K562 (cell line): Measurements from ENCODE around the gene API5. TPM values are rescaled to one million over a fixed set of nuclear protein-coding genes. Genes with fewer than 3 reads are reported as not detected.

Source experiments
- BRF1 ChIP-seq: IDR thresholded peaks from 3 replicates; pipeline ENCODE4 v1.6.1; 2011; ENCODE audit warnings: borderline replicate concordance, mild to moderate bottlenecking; ENCODE audit not compliant: insufficient read length; ENCODE audit errors: extremely low read depth
- CCAR2 ChIP-seq: fragments of 200-400 bp; formaldehyde crosslinking; IDR thresholded peaks from 2 replicates; pipeline ENCODE4 v1.6.1; 2017; ENCODE audit warnings: mild to moderate bottlenecking, low read depth, low read length
- EHMT2 ChIP-seq: fragments of 450-650 bp; IDR thresholded peaks from 2 replicates; pipeline ENCODE4 v1.6.1; 2018; ENCODE audit warnings: antibody characterized with exemption
- FOXM1 ChIP-seq, 2 experiments: fragments of 450-650 bp in 1 of 2; sonication (generic) in 1 of 2; formaldehyde crosslinking in 1 of 2; IDR thresholded peaks; 2 replicates each; pipeline versions ENCODE4 v1.6.1 to v1.9.0; 2017 to 2022; ENCODE audit warnings: low read depth in 2 of 2, mild to moderate bottlenecking in 2 of 2, missing genetic modification reagents in 1 of 2, moderate library complexity in 1 of 2
- GTF2E2 ChIP-seq: fragments of 200-800 bp; sonication (Bioruptor generic); IDR thresholded peaks from 2 replicates; pipeline ENCODE4 v1.6.1; 2016; ENCODE audit warnings: missing genetic modification characterization, missing compliant biosample characterization
- HDAC6 ChIP-seq: IDR thresholded peaks from 2 replicates; pipeline ENCODE4 v1.6.1; 2012; ENCODE audit warnings: low read depth, mild to moderate bottlenecking, control low read depth, inconsistent platforms, low read length, moderate library complexity
- HEY1 ChIP-seq: fragments of 250-450 bp; sonication (Bioruptor Pico); IDR thresholded peaks from 2 replicates; pipeline ENCODE4 v1.5.0; 2020; ENCODE audit warnings: mild to moderate bottlenecking, moderate library complexity, borderline replicate concordance
- MEF2A ChIP-seq: IDR thresholded peaks from 2 replicates; pipeline ENCODE4 v1.6.1; 2011; ENCODE audit warnings: low read depth, mild to moderate bottlenecking, low read length, moderate library complexity; ENCODE audit not compliant: control insufficient read depth
- RAD21 ChIP-seq, 2 experiments: fragments of 250-450 bp in 1 of 2; fragments of 450-650 bp in 1 of 2; sonication (Bioruptor Pico) in 1 of 2; formaldehyde crosslinking in 1 of 2; IDR thresholded peaks in 1 of 2; conservative IDR thresholded peaks in 1 of 2; 2 replicates each; pipeline versions ENCODE4 v1.4.0 to v1.8.0; 2020 to 2022; ENCODE audit warnings: mild to moderate bottlenecking in 2 of 2, moderate library complexity in 1 of 2
- RBM34 ChIP-seq: fragments of 200-400 bp; formaldehyde crosslinking; IDR thresholded peaks from 2 replicates; pipeline ENCODE4 v1.6.1; 2018; ENCODE audit warnings: low read length, borderline replicate concordance; ENCODE audit not compliant: insufficient read depth
- SNRNP70 ChIP-seq: fragments of 200-400 bp; formaldehyde crosslinking; optimal IDR thresholded peaks from 2 replicates; pipeline ENCODE3; 2017; ENCODE audit warnings: low read depth, low read length
- SRSF7 ChIP-seq: fragments of 200-400 bp; formaldehyde crosslinking; optimal IDR thresholded peaks from 2 replicates; pipeline ENCODE3; 2017; ENCODE audit warnings: mild to moderate bottlenecking, low read depth, low read length
- TCF3 ChIP-seq: sonication (generic); formaldehyde crosslinking; IDR thresholded peaks from 2 replicates; pipeline ENCODE4 v1.4.0; 2020; ENCODE audit warnings: mild to moderate bottlenecking, missing genetic modification reagents
- TEAD4 ChIP-seq, 2 experiments: sonication (generic) in 1 of 2; formaldehyde crosslinking in 1 of 2; IDR thresholded peaks; 2 replicates each; pipeline versions ENCODE4 v1.6.1 to v1.8.0; 2012 to 2022; ENCODE audit warnings: borderline replicate concordance in 1 of 2, inconsistent platforms in 1 of 2, low read length in 1 of 2, mild to moderate bottlenecking in 1 of 2, missing genetic modification reagents in 1 of 2
- YY1 ChIP-seq, 3 experiments: IDR thresholded peaks; 2 replicates each; pipeline ENCODE4 v1.6.1; 2011; ENCODE audit warnings: low read length in 2 of 3, mild to moderate bottlenecking in 2 of 3, moderate library complexity in 2 of 3, borderline replicate concordance in 1 of 3, control low read depth in 1 of 3, low read depth in 1 of 3; ENCODE audit not compliant: insufficient read depth in 3 of 3, insufficient replicate concordance in 2 of 3, control insufficient read depth in 1 of 3, insufficient read length in 1 of 3; ENCODE audit errors: extremely low read depth in 1 of 3
- ZEB2 ChIP-seq: fragments of 450-650 bp; IDR thresholded peaks from 2 replicates; pipeline ENCODE4 v1.6.1; 2016
- ZNF668 ChIP-seq: fragments of 250-450 bp; sonication (Bioruptor Pico); IDR thresholded peaks from 2 replicates; pipeline ENCODE4 v1.8.0; 2022; ENCODE audit warnings: mild to moderate bottlenecking, inconsistent platforms
- polyA plus RNA-seq, 8 experiments: library from polyadenylated mRNA; depleted of rRNA in 4 of 8; stranded (reverse) in 5 of 8; unstranded in 3 of 8; fragments of >200 nt; fragmentation: Nextera tagmentation in 2 of 8; fragmentation: Illumina TruSeq in 1 of 8; extraction: Ambion mirVana in 2 of 8; extraction: Trizol in 1 of 8; gene quantifications; 2 replicates each; pipeline versions ENCODE4 v1.2.1 to v1.2.3, GENCODE V29; 2011 to 2014; ENCODE audit warnings: inconsistent platforms in 1 of 8, missing spikeins in 1 of 8
- total RNA-seq, 7 experiments: library from RNA; depleted of rRNA in 6 of 7; stranded (reverse); fragments of >200 nt in 6 of 7; fragmentation: Illumina TruSeq in 2 of 7; extraction: Trizol in 2 of 7; gene quantifications; 2 replicates each; pipeline versions ENCODE4 v1.2.1 to v1.2.3, GENCODE V29; 2011 to 2021; ENCODE audit warnings: low replicate concordance in 1 of 7
- TF ChIP-seq, protein P1 (sequence below): fragments of 450-650 bp; IDR thresholded peaks from 2 replicates; pipeline ENCODE4 v1.6.1; 2016; ENCODE audit warnings: antibody characterized with exemption
- TF ChIP-seq, protein P2 (sequence below): fragments of 450-650 bp; formaldehyde crosslinking; IDR thresholded peaks from 2 replicates; pipeline ENCODE4 v1.4.0; 2022; ENCODE audit warnings: missing genetic modification characterization
- TF ChIP-seq, protein P3 (sequence below): fragments of 450-650 bp; IDR thresholded peaks from 2 replicates; pipeline ENCODE4 v1.6.1; 2017; ENCODE audit warnings: antibody characterized with exemption
- TF ChIP-seq, protein P4 (sequence below), 2 experiments: fragments of 450-650 bp; IDR thresholded peaks; 2 replicates each; pipeline ENCODE4 v1.6.1; 2016

Gene API5
- total and polyA plus RNA-seq, 9 of the 15 experiments (the other 6 are each of a cell fraction or from before 2014, with no cell fraction given) = 59.8 to 146 (median 123) TPM

DNA sequence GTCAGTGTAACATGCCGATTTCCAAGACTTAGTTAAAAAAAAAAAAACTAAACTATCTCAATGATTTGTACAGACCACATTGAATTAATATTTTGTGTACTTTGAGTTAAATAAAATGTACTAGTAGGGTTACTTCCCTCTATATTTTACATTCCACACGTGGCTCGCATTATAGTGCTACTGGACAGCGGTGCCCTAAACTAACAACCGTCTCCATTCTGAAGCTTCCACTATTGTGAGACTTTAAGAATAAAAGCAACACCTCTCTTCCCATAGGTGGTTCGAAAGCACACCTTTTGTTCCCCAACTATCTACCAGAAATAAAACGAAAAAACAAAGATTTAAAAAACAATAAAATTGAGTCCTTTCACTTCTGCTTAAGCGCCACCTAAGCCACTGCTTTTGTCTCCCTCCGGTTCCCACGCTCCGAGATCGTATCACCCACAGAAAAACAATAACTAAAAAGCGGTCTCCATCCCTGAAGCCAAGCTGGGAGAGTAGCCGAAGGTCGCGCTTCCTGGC is 46.5 kb downstream of the API5 start (continued):
- TF ChIP-seq HEY1 (CRISPR knock-in tag) (no peak), YY1 (IDR thresholded peaks at IDR 0.05; ENCODE audit: borderline replicate concordance in 1 of 3, control insufficient read depth in 1 of 3, extremely low read depth in 1 of 3, insufficient read depth in 3 of 3, insufficient read length in 1 of 3, insufficient replicate concordance in 2 of 3, low read depth in 1 of 3, low read length in 2 of 3) (no peak), GTF2E2 (tag) (peak; percentile 14; the same call in 1 of the 2 replicates), ZNF668 (CRISPR knock-in tag) (no peak), RBM34 (no peak), SRSF7 (no peak), CCAR2 (no peak), BRF1 (no peak), HDAC6 (no peak), TCF3 (no peak), RAD21 (CRISPR knock-in tag; conservative IDR thresholded peaks at IDR 0.05 in 1 of 2, IDR thresholded peaks at IDR 0.05 in 1 of 2) (no peak), TEAD4 (IDR thresholded peaks at IDR 0.05; ENCODE audit: low read length) (0 out of 2 replicates have a peak, but pooled peaks have one; percentile 17), TEAD4 (CRISPR knock-in tag; IDR thresholded peaks at IDR 0.05; ENCODE audit: borderline replicate concordance) (no peak), FOXM1 (IDR thresholded peaks at IDR 0.05; ENCODE audit: low read depth) (no peak), FOXM1 (CRISPR knock-in tag; IDR thresholded peaks at IDR 0.05; ENCODE audit: low read depth) (no peak), MEF2A (no peak), SNRNP70 (no peak), ZEB2 (no peak), EHMT2 (no peak)
- TF ChIP-seq, protein P1, sequence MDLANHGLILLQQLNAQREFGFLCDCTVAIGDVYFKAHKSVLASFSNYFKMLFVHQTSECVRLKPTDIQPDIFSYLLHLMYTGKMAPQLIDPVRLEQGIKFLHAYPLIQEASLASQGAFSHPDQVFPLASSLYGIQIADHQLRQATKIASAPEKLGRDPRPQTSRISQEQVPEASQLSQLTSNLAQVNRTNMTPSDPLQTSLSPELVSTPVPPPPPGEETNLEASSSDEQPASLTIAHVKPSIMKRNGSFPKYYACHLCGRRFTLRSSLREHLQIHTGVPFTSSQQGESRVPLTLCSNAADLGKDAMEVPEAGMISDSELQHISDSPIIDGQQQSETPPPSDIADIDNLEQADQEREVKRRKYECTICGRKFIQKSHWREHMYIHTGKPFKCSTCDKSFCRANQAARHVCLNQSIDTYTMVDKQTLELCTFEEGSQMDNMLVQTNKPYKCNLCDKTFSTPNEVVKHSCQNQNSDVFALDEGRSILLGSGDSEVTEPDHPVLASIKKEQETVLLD = no peak
- TF ChIP-seq, protein P2, sequence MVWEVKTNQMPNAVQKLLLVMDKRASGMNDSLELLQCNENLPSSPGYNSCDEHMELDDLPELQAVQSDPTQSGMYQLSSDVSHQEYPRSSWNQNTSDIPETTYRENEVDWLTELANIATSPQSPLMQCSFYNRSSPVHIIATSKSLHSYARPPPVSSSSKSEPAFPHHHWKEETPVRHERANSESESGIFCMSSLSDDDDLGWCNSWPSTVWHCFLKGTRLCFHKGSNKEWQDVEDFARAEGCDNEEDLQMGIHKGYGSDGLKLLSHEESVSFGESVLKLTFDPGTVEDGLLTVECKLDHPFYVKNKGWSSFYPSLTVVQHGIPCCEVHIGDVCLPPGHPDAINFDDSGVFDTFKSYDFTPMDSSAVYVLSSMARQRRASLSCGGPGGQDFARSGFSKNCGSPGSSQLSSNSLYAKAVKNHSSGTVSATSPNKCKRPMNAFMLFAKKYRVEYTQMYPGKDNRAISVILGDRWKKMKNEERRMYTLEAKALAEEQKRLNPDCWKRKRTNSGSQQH (CRISPR knock-in tag) = no peak
- TF ChIP-seq, protein P3, sequence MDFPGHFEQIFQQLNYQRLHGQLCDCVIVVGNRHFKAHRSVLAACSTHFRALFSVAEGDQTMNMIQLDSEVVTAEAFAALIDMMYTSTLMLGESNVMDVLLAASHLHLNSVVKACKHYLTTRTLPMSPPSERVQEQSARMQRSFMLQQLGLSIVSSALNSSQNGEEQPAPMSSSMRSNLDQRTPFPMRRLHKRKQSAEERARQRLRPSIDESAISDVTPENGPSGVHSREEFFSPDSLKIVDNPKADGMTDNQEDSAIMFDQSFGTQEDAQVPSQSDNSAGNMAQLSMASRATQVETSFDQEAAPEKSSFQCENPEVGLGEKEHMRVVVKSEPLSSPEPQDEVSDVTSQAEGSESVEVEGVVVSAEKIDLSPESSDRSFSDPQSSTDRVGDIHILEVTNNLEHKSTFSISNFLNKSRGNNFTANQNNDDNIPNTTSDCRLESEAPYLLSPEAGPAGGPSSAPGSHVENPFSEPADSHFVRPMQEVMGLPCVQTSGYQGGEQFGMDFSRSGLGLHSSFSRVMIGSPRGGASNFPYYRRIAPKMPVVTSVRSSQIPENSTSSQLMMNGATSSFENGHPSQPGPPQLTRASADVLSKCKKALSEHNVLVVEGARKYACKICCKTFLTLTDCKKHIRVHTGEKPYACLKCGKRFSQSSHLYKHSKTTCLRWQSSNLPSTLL = no peak
- TF ChIP-seq, protein P4, sequence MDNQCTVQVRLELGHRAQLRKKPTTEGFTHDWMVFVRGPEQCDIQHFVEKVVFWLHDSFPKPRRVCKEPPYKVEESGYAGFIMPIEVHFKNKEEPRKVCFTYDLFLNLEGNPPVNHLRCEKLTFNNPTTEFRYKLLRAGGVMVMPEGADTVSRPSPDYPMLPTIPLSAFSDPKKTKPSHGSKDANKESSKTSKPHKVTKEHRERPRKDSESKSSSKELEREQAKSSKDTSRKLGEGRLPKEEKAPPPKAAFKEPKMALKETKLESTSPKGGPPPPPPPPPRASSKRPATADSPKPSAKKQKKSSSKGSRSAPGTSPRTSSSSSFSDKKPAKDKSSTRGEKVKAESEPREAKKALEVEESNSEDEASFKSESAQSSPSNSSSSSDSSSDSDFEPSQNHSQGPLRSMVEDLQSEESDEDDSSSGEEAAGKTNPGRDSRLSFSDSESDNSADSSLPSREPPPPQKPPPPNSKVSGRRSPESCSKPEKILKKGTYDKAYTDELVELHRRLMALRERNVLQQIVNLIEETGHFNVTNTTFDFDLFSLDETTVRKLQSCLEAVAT (IDR thresholded peaks at IDR 0.05) = no peak
